Esophagus squamous epithelium (tissue), 5 donors: ENCODE measurements around the gene FKBP3. TPM values are rescaled to one million over a fixed set of nuclear protein-coding genes. Genes with fewer than 3 reads are reported as not detected.

Source experiments
- DNase-seq: peaks from one replicate; lab custom pipeline; 2025; lab: John Stamatoyannopoulos, UW
- H3K27ac ChIP-seq, 4 donors: fragments of 200-600 bp; sonication (generic); one replicate each; pipeline ENCODE4 v1.5.1; 2016 to 2019; ENCODE audit warnings: mild to moderate bottlenecking in 1 of 4
- H3K27me3 ChIP-seq, 4 donors: fragments of 200-600 bp; sonication (generic); 1 replicate in 3 of 4; 2 replicates in 1 of 4; pipeline versions ENCODE4 v1.5.1 to v1.6.0; 2017 to 2021; ENCODE audit warnings: antibody characterized with exemption in 1 of 4
- H3K36me3 ChIP-seq, 3 donors: fragments of 200-600 bp; sonication (generic); one replicate each; pipeline ENCODE4 v1.5.1; 2016 to 2019
- H3K4me1 ChIP-seq, 3 donors: fragments of 200-600 bp; sonication (generic); one replicate each; pipeline ENCODE4 v1.5.1; 2017 to 2019
- H3K4me3 ChIP-seq, 4 donors: fragments of 200-600 bp; sonication (generic); 1 replicate in 3 of 4; 2 replicates in 1 of 4; pipeline ENCODE4 v1.5.1; 2016 to 2019; ENCODE audit warnings: mild to moderate bottlenecking in 2 of 4, moderate library complexity in 1 of 4
- H3K9me3 ChIP-seq, 3 donors: fragments of 200-600 bp; sonication (generic); one replicate each; pipeline ENCODE4 v1.5.1; 2016 to 2019
- CTCF ChIP-seq, 6 experiments: fragments of 450-650 bp in 4 of 6; fragments of 200-600 bp in 2 of 6; sonication (generic) in 2 of 6; IDR thresholded peaks; one replicate each; pipeline ENCODE4 v1.5.1; 2016 to 2019; ENCODE audit warnings: antibody characterized with exemption in 6 of 6, mild to moderate bottlenecking in 4 of 6, moderate library complexity in 4 of 6
- POLR2A ChIP-seq, 4 donors: fragments of 450-650 bp; IDR thresholded peaks; one replicate each; pipeline ENCODE4 v1.6.1; 2017; ENCODE audit warnings: antibody characterized with exemption in 4 of 4, mild to moderate bottlenecking in 4 of 4, moderate library complexity in 3 of 4
- WGBS, 2 donors: methylation state at CpG; one replicate each; pipeline ENCODE4 v1.1.5; 2018; 5-methylcytosine and 5-hydroxymethylcytosine counted together
- intact Hi-C: fragments of 100-400 bp; cut with DNase I; formaldehyde crosslinking; loops from one replicate; pipeline ENCODE4 v1.15.0; 2022
- total RNA-seq, 4 donors: library from RNA; depleted of rRNA; stranded (reverse); fragments of >200 nt; gene quantifications; one replicate each; pipeline ENCODE4 v1.1.0, GENCODE V29; 2016
- donor health status: DM: yes; HTN: yes; CAD: no.

FKBP3 gene
- total RNA-seq, 4 donors from 2014 or later, result 28.8 to 44.9 (median 37.9) TPM

- no peak overlapping the region for H3K4me3 ChIP-seq
- intact Hi-C loops, result no loop called here
- no peak for TF ChIP-seq POLR2A (IDR thresholded peaks at IDR 0.05)
- no peak for TF ChIP-seq CTCF (IDR thresholded peaks at IDR 0.05)
These were observed 35.6 kb upstream of the FKBP3 start for GRCh38 chr14:45169906-45170305.

GRCh38 chr14:45156067-45156466 lies 21.8 kb upstream of the FKBP3 start:
- intact Hi-C loops, result no loop called here
- no peaks in the 10 kb centered on the region for H3K4me1 ChIP-seq
- no peak overlapping the region for H3K4me3 ChIP-seq

More at GRCh38 chr14:45169906-45170305, 35.6 kb upstream of the FKBP3 start:
- H3K27me3 ChIP-seq, result no peaks in the 10 kb centered on the region
- no peaks in the 10 kb centered on the region for H3K9me3 ChIP-seq
- peaks cover 0 to 37% (median 0%) of the 10 kb centered on the region in 3 donors for H3K36me3 ChIP-seq
- no peak for DNase-seq
- H3K4me1 ChIP-seq, result no peaks in the 10 kb centered on the region
- H3K27ac ChIP-seq, result no peak overlapping the region

GRCh38 chr14:45150386-45150890 lies 16.2 kb upstream of the FKBP3 start:
- no peaks in the 10 kb centered on the region for H3K27me3 ChIP-seq
- no peak overlapping the region for H3K4me3 ChIP-seq
- no peaks in the 10 kb centered on the region for H3K4me1 ChIP-seq
- TF ChIP-seq CTCF (IDR thresholded peaks at IDR 0.05) (no peak), POLR2A (IDR thresholded peaks at IDR 0.05) (no peak)
- WGBS, 2 donors, result 89 to 94% methylated on average over 4 of the region's 4 CpGs
- peaks cover 0 to 14% (median 0%) of the 10 kb centered on the region in 3 donors for H3K36me3 ChIP-seq
- H3K27ac ChIP-seq, result no peak overlapping the region
- intact Hi-C loops, result no loop called here
- no peaks in the 10 kb centered on the region for H3K9me3 ChIP-seq
- no peak for DNase-seq

More at GRCh38 chr14:45156067-45156466, 21.8 kb upstream of the FKBP3 start:
- H3K36me3 ChIP-seq, result peaks cover 0 to 10% (median 5%) of the 10 kb centered on the region in 3 donors
- H3K27me3 ChIP-seq, result no peaks in the 10 kb centered on the region
- H3K27ac ChIP-seq, result no peak overlapping the region
- no peak for TF ChIP-seq CTCF (IDR thresholded peaks at IDR 0.05)
- TF ChIP-seq POLR2A (IDR thresholded peaks at IDR 0.05), result no peak
- DNase-seq, result no peak
- H3K9me3 ChIP-seq, result no peaks in the 10 kb centered on the region

- H3K9me3 ChIP-seq, result no peaks in the 10 kb centered on the region
- intact Hi-C loops, result no loop called here
- H3K27ac ChIP-seq, result no peak overlapping the region
- H3K4me3 ChIP-seq, result no peak overlapping the region
- H3K36me3 ChIP-seq, result peaks cover 0 to 17% (median 0%) of the 10 kb centered on the region in 3 donors
- 88 to 89% methylated on average over 3 of the region's 3 CpGs for WGBS, 2 donors
- TF ChIP-seq CTCF (IDR thresholded peaks at IDR 0.05), result no peak
- no peak for TF ChIP-seq POLR2A (IDR thresholded peaks at IDR 0.05)
- H3K27me3 ChIP-seq, result no peaks in the 10 kb centered on the region
- H3K4me1 ChIP-seq, result no peaks in the 10 kb centered on the region
- no peak for DNase-seq
These were observed 15.3 kb upstream of the FKBP3 start for GRCh38 chr14:45149602-45150001.

- Histone ChIP-seq H3K27ac (no peak overlapping the region), H3K4me3 (no peak overlapping the region), H3K4me1 (peaks cover 0 to 6% (median 0%) of the 10 kb centered on the region in 3 donors), H3K36me3 (peaks cover 0 to 14% (median 0%) of the 10 kb centered on the region in 3 donors), H3K27me3 (no peaks in the 10 kb centered on the region), H3K9me3 (no peaks in the 10 kb centered on the region)
- no peak for TF ChIP-seq CTCF (IDR thresholded peaks at IDR 0.05)
- TF ChIP-seq POLR2A (IDR thresholded peaks at IDR 0.05), result no peak
- DNase-seq, result no peak
- 74 to 90% methylated on average over 3 of the region's 3 CpGs for WGBS, 2 donors
- intact Hi-C loops, result no loop called here
These were observed 10.9 kb upstream of the FKBP3 start for GRCh38 chr14:45145214-45145613.
